ENCODE measurements around the gene JRKL.
"Not testable (repeated sequence)": the region's sequence is repeated elsewhere in the genome, so short reads cannot be mapped to it uniquely, and the experiment has no call there.

The JRKL gene

GRCh38 chr11:96394773-96395172, 5.0 kb downstream of the JRKL start:
- DNase-seq (ENCODE audit: low read depth) = no peak

DNA sequence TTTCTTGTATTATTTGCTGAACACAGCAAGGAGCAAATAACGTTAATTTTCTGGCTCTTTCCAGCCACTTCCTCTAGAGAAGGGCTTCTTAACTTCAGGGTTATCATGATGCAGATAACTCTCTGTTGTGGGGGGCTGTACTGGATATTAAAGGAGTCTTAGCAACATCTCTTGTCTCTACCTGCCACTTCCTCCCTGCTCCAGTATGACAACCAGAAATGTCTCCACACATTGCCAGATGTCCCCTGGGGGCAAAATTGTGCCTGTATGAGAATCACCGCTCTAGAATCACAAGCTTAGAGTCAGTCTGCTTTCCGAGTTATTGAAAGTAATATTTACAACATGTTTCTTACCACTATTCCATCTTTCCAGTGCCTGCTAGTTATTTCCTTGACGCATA, 6.8 kb downstream of the JRKL start:
- no peak for DNase-seq (ENCODE audit: low read depth)

GRCh38 chr11:96397863-96398262, 8.1 kb downstream of the JRKL start:
- DNase-seq (ENCODE audit: low read depth) = no peak

GRCh38 chr11:96400697-96401096, 10.9 kb downstream of the JRKL start:
- no peak for DNase-seq (ENCODE audit: low read depth)

- not testable (repeated sequence) for DNase-seq (ENCODE audit: low read depth)
These were observed 21.6 kb downstream of the JRKL start for GRCh38 chr11:96411412-96411811.

DNA sequence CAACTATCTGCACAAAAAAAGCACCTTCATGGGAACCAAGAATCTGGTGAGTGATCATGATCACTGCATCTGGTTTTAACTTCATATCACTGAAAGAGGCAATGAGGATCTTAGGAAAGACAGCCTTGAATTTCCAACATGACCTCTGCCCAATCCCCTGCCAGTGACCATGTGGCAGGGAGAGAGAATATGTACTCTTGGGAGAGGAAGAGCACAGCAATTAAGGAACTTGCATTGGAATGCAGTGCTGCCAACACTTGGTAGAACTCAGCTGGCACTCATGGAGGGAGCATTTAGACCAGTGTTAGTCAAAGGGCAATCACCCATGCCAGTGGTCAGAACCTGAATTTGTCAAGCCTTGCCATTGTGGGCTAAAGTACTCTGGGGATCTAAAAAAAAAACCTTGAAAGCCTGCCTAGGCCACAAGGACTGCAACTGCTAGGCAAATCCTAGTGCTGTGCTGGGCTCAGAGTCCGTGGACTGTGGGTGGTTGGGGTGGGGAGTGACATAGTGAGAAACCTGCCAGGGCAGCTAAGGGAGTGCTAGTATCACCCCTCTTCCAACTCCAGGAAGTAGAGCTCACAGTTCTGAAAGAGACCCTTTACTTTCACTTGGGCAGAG, 23.1 kb downstream of the JRKL start:
- no peak for DNase-seq (ENCODE audit: low read depth)

- DNase-seq (ENCODE audit: low read depth) = no peak
These were observed 23.6 kb downstream of the JRKL start for GRCh38 chr11:96413408-96413807.

GRCh38 chr11:96424693-96425092, 34.9 kb downstream of the JRKL start:
- DNase-seq (ENCODE audit: low read depth) = no peak

- DNase-seq (ENCODE audit: low read depth) = no peak
These were observed 40.9 kb downstream of the JRKL start for GRCh38 chr11:96430668-96431067.

GRCh38 chr11:96432654-96433053, 42.8 kb downstream of the JRKL start:
- DNase-seq (ENCODE audit: low read depth) = not testable (repeated sequence)
